Ovary (tissue), 9 donors: ENCODE measurements around the gene SH3TC2. TPM values are rescaled to one million over a fixed set of nuclear protein-coding genes. Genes with fewer than 3 reads are reported as not detected.

Experiments used
- DNase-seq, 5 donors: peaks; one replicate each; pipeline ENCODE4 v3.0.0-alpha.2; 2019 to 2020
- H3K27ac ChIP-seq, 2 donors: fragments of 200-600 bp; one replicate each; pipeline versions ENCODE4 v1.5.1 to v1.8.0; 2019 to 2022
- H3K27me3 ChIP-seq: fragments of 200-600 bp; one replicate; pipeline ENCODE4 v1.8.0; 2022
- H3K36me3 ChIP-seq: fragments of 200-600 bp; sonication (generic); one replicate; pipeline ENCODE4 v1.5.1; 2019
- H3K4me1 ChIP-seq: one replicate; pipeline ENCODE4 v1.8.1; 2013; ENCODE audit warnings: mild to moderate bottlenecking, moderate library complexity; ENCODE audit not compliant: insufficient read depth
- H3K4me3 ChIP-seq: fragments of 200-600 bp; sonication (generic); one replicate; pipeline ENCODE4 v1.5.1; 2017
- H3K9me3 ChIP-seq, 2 donors: fragments of 200-600 bp in 1 of 2; sonication (generic) in 1 of 2; one replicate each; pipeline versions ENCODE4 v1.5.1 to v1.8.1; 2013 to 2019; ENCODE audit warnings: mild to moderate bottlenecking in 1 of 2, moderate library complexity in 1 of 2
- EP300 ChIP-seq: sonication (generic); formaldehyde crosslinking; IDR thresholded peaks from one replicate; pipeline ENCODE4 v1.6.1; 2017; ENCODE audit warnings: antibody characterized with exemption
- POLR2A ChIP-seq: fragments of 450-650 bp; IDR thresholded peaks from one replicate; pipeline ENCODE4 v1.6.1; 2017; ENCODE audit warnings: antibody characterized with exemption, mild to moderate bottlenecking, moderate library complexity
- WGBS, 3 donors: extraction: QIAGEN DNeasy Blood & Tissue Kit in 1 of 3; methylation state at CpG; one replicate each; pipeline versions ENCODE4 v1.1.5 to v1.1.7; 2013 to 2017; 5-methylcytosine and 5-hydroxymethylcytosine counted together
- intact Hi-C, 4 donors: fragments of 100-400 bp; cut with DNase I; formaldehyde crosslinking; loops; one replicate each; pipeline versions ENCODE4 v1.11.0 to v1.15.1; 2022 to 2023
- polyA plus RNA-seq, 2 donors: library from polyadenylated mRNA; stranded (reverse); fragments of 200-250 nt in 1 of 2; fragments of 350-450 nt in 1 of 2; fragmentation: Illumina TruSeq in 1 of 2; extraction: RNeasy Lipid Tissue Mini Kit (QIAGEN cat#74804) in 1 of 2; gene quantifications; one replicate each; pipeline ENCODE4 v1.2.3, GENCODE V29; 2013 to 2014
- total RNA-seq, 7 donors: library from RNA; depleted of rRNA in 2 of 7; stranded (reverse); fragments of >200 nt in 2 of 7; fragmentation: NEBNext Ultra II Directional in 3 of 7; extraction: Animal tissue kit (Norgen Biotek cat#: 25700) in 3 of 7; gene quantifications; one replicate each; pipeline versions ENCODE4 v1.1.0 to v1.2.4, GENCODE V29; 2016 to 2023
- TF ChIP-seq, protein P1 (sequence below), 3 donors: fragments of 450-650 bp in 2 of 3; fragments of 200-600 bp in 1 of 3; IDR thresholded peaks; one replicate each; pipeline versions ENCODE4 v1.5.1 to v1.8.0; 2016 to 2022; ENCODE audit warnings: antibody characterized with exemption in 3 of 3, mild to moderate bottlenecking in 1 of 3
- donor health status: DM: no; HTN: no; CAD: no; lungs with moderate emphysema.
- donor health status: DM: no; HTN: no; CAD: no.
- donor health status: Bipolar disorder and iron deficiency.
- donor health status: DM: yes; HTN: yes; CAD: no.
- donor health status: DM: no; HTN: no; CAD: no.
- donor health status: DM: yes; HTN: yes; CAD: no.

The SH3TC2 gene
- total and polyA plus RNA-seq, 9 donors: 0.18 to 0.80 (median 0.59) TPM

DNA sequence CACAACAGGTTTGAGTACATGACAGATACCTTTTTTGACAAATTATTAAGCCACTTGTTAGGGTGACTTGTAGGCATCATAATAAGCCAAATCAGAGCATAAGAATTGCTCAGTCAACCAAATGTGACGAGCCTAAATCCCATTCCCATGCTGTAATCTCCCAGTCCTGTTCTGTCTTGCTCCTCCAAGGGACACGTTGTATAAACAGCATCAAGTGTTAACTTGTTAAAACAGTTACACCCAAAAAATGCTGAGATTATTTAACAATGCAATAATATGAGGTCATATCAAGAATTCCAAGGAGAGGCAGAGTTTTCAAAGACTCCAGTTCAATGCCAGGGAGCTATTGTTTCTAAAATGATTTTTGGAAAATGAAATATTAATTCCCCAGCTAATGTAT is 76.2 kb downstream of the SH3TC2 start:
- TF ChIP-seq POLR2A: no peak
- TF ChIP-seq, protein P1, sequence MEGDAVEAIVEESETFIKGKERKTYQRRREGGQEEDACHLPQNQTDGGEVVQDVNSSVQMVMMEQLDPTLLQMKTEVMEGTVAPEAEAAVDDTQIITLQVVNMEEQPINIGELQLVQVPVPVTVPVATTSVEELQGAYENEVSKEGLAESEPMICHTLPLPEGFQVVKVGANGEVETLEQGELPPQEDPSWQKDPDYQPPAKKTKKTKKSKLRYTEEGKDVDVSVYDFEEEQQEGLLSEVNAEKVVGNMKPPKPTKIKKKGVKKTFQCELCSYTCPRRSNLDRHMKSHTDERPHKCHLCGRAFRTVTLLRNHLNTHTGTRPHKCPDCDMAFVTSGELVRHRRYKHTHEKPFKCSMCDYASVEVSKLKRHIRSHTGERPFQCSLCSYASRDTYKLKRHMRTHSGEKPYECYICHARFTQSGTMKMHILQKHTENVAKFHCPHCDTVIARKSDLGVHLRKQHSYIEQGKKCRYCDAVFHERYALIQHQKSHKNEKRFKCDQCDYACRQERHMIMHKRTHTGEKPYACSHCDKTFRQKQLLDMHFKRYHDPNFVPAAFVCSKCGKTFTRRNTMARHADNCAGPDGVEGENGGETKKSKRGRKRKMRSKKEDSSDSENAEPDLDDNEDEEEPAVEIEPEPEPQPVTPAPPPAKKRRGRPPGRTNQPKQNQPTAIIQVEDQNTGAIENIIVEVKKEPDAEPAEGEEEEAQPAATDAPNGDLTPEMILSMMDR (IDR thresholded peaks at IDR 0.05): no peak
- TF ChIP-seq EP300: no peak
- no peaks in the 10 kb centered on the region for H3K36me3 ChIP-seq
- no peak for DNase-seq
- intact Hi-C loops: no loop called here
- 50 to 63% (median 54%) methylated on average over 2 of the region's 2 CpGs for WGBS, 3 donors
- H3K27ac ChIP-seq: no peak overlapping the region
- no peaks in the 10 kb centered on the region for H3K27me3 ChIP-seq
- no peaks in the 10 kb centered on the region for H3K4me1 ChIP-seq
- no peak overlapping the region for H3K4me3 ChIP-seq
- H3K9me3 ChIP-seq: no peaks in the 10 kb centered on the region

DNA sequence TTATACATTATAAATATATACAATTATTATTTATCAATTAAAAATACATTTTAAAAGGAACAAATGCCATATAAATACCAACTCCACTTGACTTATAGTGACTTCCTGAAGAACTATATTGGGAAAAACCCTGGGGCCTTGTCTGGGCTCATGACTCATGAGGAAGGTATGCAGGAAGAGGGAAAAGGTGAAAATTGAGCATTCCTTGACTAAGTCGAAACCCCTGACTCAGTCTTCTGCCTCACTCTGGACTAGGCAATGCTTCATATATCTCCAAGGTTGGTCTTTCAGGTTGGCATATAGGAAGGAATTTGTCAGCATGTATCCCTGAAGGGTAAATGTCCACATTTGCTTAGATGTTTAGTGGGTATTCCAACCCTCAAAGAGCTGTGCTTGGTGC is 78.5 kb downstream of the SH3TC2 start:
- TF ChIP-seq, protein P1 (IDR thresholded peaks at IDR 0.05): no peak
- TF ChIP-seq EP300 (no peak), POLR2A (no peak)
- H3K4me1 ChIP-seq: no peaks in the 10 kb centered on the region
- H3K27ac ChIP-seq: no peak overlapping the region
- H3K27me3 ChIP-seq: no peaks in the 10 kb centered on the region
- no peak for DNase-seq
- no peaks in the 10 kb centered on the region for H3K9me3 ChIP-seq
- H3K4me3 ChIP-seq: no peak overlapping the region
- 68 to 70% (median 68%) methylated on average over 1 of the region's 1 CpG for WGBS, 3 donors
- no peaks in the 10 kb centered on the region for H3K36me3 ChIP-seq
- intact Hi-C loops: no loop called here

DNA sequence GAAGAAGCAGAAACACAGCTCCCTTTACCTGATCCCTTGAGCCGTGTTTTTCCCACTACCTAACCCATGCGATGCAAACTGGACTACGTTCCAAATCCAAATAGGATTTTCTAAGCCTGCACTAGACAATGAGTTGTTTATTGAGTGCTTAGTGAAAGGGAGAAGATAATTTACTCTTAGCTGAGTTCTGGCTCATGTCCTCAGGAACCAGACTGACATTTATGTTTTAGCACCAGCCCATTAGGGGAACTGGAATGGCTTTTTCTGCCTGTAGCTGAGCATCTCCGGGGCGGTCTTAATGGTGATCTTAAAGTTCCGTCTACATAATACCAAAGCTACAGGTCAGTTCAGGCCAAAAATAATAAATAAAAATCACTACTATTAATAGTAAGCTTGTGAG is 81.5 kb downstream of the SH3TC2 start:
- intact Hi-C loops: no loop called here

DNA sequence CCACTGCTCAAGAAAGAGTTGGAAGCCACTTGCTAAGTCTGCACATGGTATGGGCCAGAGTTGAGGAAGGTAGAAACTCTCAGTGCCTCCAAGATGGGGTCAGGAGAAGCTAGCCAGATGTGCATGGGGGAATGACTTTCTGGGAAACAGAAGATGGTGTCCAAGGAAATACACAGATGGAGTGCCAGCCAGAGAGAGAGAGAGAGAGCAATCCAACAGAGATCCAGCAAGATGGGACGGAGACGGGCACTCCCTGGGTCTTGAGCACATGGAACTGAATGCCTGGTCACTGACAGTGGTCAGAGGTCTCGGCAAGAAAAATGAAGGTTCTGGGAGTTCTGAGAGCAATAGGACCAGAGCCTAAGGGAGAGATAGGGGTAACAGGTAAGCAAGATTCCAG is 82.1 kb downstream of the SH3TC2 start:
- DNase-seq: no peak

More for the DNA sequence above, 81.5 kb downstream of the SH3TC2 start:
- DNase-seq: no peak
- Histone ChIP-seq H3K27me3 (no peaks in the 10 kb centered on the region), H3K4me3 (no peak overlapping the region), H3K9me3 (no peaks in the 10 kb centered on the region), H3K4me1 (no peaks in the 10 kb centered on the region), H3K27ac (no peak overlapping the region), H3K36me3 (no peaks in the 10 kb centered on the region)
- 44 to 47% (median 46%) methylated on average over 6 of the region's 6 CpGs for WGBS, 3 donors
- TF ChIP-seq POLR2A (no peak), EP300 (no peak)
- TF ChIP-seq, protein P1 (IDR thresholded peaks at IDR 0.05): no peak

More for the DNA sequence above, 82.1 kb downstream of the SH3TC2 start:
- Histone ChIP-seq H3K9me3 (no peaks in the 10 kb centered on the region), H3K27ac (no peak overlapping the region), H3K4me3 (no peak overlapping the region), H3K4me1 (no peaks in the 10 kb centered on the region), H3K27me3 (no peaks in the 10 kb centered on the region), H3K36me3 (no peaks in the 10 kb centered on the region)
- intact Hi-C loops: no loop called here
- TF ChIP-seq, protein P1 (IDR thresholded peaks at IDR 0.05): no peak
- TF ChIP-seq EP300 (no peak), POLR2A (no peak)
- WGBS, 3 donors: 89 to 94% (median 89%) methylated on average over 3 of the region's 3 CpGs
